ENCODE results near the gene MAST4.

Gene MAST4

DNA sequence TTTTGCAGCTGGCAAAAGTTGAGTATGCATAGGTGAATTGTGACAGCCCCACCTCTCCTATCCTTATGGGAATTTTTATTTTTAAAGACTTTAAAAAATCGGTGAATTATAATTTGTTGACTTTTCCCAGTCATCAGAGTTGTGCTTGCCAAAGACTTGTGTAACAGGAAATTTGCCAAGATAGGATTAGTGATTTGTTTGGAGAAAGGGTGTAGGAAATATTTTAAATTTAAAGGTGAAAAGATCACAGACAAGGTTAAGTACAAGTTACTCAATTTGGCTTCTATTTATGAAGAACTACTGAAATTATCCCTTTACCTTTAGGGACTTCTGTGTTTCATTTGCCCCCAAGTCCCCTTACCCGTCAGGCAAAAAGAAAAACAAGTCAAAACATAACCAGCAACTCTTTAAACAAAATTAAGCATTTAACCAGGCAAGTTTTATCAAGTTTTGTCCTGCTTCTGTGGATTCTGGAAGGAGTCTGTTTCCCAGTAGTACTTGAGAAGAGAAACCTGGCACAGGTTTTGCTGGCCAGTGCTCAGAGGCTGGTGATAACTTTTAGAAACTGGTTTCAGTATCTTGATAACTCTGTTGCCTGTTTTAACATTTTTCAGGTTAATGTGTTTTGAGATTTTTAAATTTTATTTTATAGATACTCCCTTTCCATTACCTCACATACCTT, 285.4 kb downstream of the MAST4 start:
- DNase-seq: no peak

- no peak for DNase-seq
Observed at GRCh38 chr5:66882606-66883227, 286.5 kb downstream of the MAST4 start.

DNA sequence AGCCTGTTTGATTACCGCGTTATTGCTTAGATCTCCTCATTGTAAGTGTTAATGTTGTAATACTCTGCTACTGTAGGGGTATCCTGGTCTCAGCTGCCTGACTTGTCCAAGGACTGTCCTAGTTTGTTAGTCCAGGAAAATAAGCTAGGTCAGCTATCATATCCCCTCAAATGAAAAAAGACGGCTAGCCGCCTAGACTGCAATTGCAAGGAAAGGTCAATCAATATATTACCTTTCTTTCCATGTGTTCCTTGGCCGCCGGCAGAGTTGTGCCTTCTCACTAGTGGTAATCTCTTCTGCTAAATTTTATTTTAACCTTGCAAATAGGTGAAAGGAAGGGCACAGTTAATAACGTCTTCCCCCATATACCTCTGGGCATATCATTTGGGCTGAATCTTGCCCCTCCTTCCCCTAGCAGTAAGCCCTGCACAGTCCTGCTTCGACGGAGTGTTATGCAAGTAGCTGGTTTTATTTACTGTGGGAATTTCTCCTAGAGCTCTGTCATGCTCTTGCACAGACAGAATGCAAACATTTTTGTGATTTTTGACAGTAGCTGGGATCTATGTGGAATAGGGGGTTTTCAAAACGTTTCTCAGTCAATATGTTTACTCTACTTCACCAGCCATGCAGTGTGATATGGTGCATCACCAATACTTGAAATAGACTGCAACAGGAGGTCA, 288.5 kb downstream of the MAST4 start:
- DNase-seq: no peak

GRCh38 chr5:66886941-66887340, 290.7 kb downstream of the MAST4 start:
- DNase-seq: no peak

DNA sequence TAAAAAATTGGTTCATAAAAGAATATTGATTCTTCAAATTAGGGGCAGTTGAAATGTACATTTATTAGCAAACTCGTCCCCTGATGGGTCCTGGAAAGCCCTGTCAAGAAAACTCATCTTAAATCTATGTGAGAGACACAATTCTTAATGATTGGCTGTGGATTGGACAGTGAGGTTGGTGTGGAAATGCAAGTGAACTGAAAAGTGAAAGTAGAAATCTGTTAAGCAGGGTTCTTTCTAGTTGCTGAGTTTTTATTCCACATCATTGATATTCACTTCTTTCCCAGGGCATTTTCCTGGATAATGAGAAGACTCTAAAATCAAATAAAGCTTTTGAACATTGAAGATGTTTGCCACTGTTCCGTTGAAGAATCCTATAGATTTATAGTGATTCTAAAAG, 292.4 kb downstream of the MAST4 start:
- DNase-seq: no peak

DNA sequence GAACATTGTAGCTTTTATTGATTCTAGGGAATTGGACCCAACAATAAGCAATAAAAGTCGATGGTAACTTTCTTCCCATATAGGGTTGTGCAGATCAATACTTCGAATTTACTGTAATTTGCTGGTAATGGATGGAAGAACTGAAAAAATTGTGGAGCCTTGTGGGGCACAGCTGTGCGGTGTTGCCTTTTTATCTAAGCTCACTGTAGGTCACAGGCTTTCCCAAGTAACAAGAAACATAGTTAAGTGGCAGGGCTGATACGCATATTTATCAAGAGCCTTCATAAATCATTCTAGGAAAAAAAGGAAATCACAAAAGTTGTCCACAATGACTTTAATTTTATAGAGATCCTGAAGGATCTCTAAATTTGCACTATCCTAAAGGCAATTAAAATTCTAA, 292.9 kb downstream of the MAST4 start:
- DNase-seq: no peak

- no peak for DNase-seq
Observed at GRCh38 chr5:66889524-66889923, 293.3 kb downstream of the MAST4 start.

DNA sequence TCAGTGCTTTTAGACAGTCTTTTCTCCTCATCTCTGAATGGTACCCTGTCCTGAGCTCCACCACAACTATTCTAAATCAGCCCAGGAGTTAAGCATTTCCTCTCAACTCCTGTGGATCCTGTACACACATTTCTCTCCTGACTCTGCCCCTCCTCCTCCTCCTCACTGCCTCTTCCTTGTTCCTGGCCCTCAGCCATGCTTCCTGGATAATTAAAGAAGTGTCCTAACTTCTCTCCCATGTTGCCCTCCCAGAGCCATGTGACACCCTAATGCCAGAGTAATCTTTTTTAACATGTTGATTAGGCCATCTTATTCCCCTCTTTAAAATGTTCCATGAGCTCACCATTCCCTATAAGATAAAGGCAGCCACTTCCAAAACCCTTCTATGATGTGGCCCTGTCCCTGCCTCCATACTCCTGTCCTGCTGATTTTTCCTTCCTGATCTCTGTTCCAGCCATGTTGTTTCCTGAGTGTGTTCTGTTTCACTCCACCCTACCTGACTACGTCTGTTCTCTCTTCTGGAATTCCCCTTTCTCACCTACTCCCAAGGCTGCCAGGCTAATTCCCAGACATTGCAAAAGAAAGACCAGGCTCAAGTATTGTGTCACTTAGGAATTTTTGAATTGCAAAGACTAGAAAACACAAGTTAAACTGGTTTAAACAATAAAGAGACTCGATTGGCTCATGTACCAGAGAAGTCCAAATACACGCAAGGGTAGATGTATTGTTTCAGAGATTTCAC, 295.2 kb downstream of the MAST4 start:
- no peak for DNase-seq

DNA sequence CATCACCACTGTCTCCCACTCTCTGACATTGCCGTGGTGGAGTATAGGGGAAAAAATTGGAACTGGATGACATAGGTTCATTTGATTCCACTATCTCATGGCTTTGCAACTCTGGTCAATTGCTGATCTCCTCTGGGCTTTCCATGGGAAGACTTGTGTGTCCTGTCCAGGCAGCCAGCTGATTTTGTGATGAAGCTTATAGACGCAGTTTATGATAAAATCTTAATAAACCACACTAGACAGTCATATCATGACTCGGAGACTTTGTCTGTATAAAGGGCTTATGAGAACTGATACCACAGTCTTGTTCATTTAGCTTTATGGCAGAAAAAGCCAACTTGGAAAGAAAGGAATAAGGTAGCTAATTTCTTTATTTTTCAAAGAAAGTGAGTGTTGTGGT, 296.5 kb downstream of the MAST4 start:
- DNase-seq: no peak

DNA sequence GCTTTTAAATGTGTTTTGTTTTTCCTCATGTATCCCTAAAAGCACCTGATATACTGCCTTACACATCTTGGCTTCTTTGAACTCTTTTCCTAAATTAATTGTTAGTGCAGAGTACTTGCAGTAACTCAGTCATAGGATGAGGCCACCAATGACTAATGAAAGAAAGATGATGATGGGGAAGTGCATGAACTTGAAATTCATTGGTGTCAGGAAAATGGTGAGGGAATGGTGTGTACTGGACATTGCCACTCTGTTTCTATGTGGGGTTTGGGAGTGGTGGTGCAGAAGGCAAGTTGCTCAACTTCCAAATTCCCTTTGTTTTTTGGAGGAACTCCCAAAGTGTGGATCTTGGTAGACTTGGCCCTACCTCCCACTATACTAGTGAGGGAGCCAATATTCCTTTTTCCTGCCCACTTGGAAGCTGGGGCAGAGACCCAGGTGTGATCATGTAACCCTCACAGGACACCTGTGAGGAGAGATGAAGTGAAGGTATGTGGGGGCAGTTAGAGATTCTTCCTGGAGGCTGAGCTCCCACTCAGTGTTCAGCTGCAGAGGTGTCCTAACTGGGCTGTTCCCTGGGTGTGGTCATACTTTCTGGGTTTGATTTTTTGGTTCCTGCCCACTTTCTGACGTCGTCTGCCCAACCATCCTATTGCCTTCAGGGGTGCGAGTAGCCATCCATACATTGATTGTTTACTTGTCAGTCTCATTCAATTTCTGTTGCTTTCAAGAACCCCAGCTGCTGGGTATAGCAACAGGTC, 298.5 kb downstream of the MAST4 start:
- DNase-seq: no peak

DNA sequence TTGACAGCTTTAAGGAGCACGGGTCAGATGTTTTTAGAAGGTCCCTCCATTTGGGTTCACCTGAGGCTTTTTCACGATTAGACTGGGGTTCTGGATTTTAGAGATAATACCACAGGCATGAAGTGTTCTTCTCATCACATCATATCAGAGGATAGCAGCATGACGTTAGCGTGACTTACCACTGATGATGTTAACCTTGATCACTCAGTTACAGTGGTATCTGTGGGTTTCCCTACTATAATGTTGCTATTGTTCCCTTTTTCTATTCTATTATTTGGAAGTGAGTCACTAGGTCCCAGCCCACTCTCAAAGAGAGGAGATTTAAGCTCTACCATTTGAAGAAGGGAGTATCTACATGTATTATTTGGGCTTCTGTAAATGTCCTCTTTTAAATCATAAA, 300.0 kb downstream of the MAST4 start:
- no peak for DNase-seq

DNA sequence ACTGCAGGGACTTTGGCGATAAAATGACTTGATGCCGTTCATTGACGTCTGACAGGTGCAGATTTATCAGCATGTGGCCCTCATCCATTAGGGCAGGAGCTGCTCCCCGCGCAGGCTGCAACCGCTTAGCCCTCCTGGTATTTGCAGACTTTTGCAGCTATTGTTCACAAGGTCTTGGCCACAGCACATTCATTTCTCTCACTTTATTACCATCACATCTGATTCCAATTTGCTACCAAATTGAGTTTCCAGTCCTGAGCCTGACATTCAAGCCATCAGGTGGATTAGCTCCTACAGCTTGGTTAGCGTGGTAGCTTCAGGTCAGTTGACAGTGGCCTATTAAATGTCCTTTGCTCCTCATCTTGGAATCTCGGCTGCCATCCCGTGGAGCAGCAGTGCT, 301.2 kb downstream of the MAST4 start:
- no peak for DNase-seq

- DNase-seq: no peak
Observed at GRCh38 chr5:66898241-66898995, 302.2 kb downstream of the MAST4 start.

DNA sequence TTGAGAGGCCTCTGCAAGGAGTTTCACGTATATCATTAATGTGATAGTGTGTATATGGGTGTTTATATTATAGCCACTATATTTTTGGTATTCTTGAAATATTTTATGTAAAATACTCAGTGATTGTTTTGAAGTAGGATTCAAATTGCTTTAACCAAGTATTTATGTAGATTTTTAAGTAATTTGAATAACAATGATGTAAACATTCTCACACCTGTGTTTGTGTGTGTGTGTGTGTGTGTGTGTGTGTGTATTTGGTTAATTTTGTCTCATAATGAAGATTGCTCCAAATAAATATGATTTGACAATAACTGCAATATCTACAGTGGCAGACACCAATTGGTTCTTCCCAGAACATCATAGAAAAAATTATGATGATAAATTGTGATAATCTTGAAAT, 307.0 kb downstream of the MAST4 start:
- DNase-seq: no peak

DNA sequence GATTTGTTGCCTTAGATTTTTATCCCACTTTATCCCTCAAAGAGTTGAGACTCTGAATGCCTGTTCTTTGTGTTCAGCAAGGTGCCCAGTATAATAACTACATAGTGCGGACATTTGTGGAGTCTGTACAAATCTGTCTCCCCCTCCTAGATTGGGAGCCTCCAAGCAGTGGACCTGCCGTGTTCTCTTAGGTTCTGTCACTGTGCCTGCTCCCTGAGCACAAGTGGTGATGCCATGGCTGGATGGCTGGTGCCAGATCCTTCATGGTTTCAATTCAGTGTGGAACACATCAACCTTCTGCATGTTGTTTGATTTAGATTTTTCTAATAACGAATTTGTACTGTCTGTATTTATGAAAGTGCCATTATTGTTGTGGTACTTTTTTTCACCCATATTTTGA, 307.5 kb downstream of the MAST4 start:
- no peak for DNase-seq

DNA sequence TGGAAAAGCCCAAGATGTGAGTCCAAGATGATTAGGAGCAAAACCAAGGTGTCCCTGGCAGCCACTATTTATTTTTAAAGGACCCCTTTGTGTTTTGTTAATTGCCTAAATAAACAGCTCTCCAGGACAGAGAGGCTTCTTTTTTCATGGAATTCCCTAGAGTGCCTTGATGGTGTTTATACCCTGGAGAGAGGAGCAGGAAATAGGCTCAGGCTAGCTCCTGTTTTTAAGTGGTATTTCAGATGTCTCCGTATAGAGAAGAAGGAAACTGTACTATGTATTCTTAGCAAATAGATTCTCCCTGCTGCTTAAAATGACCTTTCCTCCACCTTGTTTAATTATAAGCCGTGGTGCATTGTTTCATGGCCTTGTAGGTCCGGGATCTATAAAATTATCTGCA, 308.0 kb downstream of the MAST4 start:
- no peak for DNase-seq

GRCh38 chr5:66906021-66906420, 309.8 kb downstream of the MAST4 start:
- no peak for DNase-seq

- no peak for DNase-seq
Observed at GRCh38 chr5:66908230-66908629, 312.0 kb downstream of the MAST4 start.

- no peak for DNase-seq
Observed at GRCh38 chr5:66909364-66909763, 313.2 kb downstream of the MAST4 start.

- DNase-seq: no peak
Observed at GRCh38 chr5:66912787-66913186, 316.6 kb downstream of the MAST4 start.

GRCh38 chr5:66915531-66915930, 319.3 kb downstream of the MAST4 start:
- DNase-seq: no peak

DNA sequence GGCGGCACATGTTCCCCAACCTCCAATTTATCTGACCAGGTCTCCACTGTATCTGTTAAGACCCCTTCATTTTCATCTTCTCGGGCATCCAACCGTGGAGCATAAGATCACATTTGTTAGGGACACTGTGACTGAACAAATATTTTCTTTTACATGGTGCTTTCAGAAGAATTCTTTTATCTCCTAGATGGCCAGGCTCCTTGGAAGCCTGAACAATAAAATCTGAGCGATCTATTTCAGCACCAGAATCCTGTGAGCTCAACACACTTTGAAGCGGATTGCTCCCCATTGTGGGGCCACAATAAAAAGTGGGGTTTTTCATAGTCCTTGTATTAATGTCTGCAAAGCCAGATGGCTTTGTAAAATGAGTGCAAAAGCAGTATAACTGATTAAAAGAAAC, 326.7 kb downstream of the MAST4 start:
- no peak for DNase-seq
